Lower leg skin (tissue), 4 donors: ENCODE measurements around the gene BZW2. TPM values are rescaled to one million over a fixed set of nuclear protein-coding genes. Genes with fewer than 3 reads are reported as not detected.

Experiments
- DNase-seq, 2 donors: peaks; one replicate each; pipeline ENCODE4 v3.0.0-alpha.2; 2019; ENCODE audit warnings: low spot score in 2 of 2
- H3K4me3 ChIP-seq: fragments of 200-600 bp; sonication (generic); 2 replicates; pipeline ENCODE4 v1.5.1; 2017; ENCODE audit warnings: mild to moderate bottlenecking, low read depth; ENCODE audit not compliant: poor library complexity, severe bottlenecking
- CTCF ChIP-seq, 3 donors: fragments of 450-650 bp; IDR thresholded peaks; one replicate each; pipeline ENCODE4 v1.5.1; 2016; ENCODE audit warnings: antibody characterized with exemption in 3 of 3, mild to moderate bottlenecking in 3 of 3, moderate library complexity in 2 of 3
- POLR2A ChIP-seq, 2 donors: fragments of 450-650 bp; IDR thresholded peaks; one replicate each; pipeline ENCODE4 v1.6.1; 2016 to 2017; ENCODE audit warnings: antibody characterized with exemption in 2 of 2, mild to moderate bottlenecking in 1 of 2, moderate library complexity in 1 of 2
- WGBS, 2 donors: methylation state at CpG; one replicate each; pipeline ENCODE4 v1.1.5; 2018; 5-methylcytosine and 5-hydroxymethylcytosine counted together
- intact Hi-C: fragments of 100-400 bp; cut with DNase I; formaldehyde crosslinking; loops from one replicate; pipeline ENCODE4 v1.15.0; 2023; ENCODE audit warnings: low total_unique reads
- total RNA-seq, 4 donors: library from RNA; depleted of rRNA; stranded (reverse); fragments of >200 nt; gene quantifications; one replicate each; pipeline ENCODE4 v1.1.0, GENCODE V29; 2016

Gene BZW2
- total RNA-seq, 4 donors from 2014 or later = 51.3 to 82.2 (median 68.0) TPM

DNA sequence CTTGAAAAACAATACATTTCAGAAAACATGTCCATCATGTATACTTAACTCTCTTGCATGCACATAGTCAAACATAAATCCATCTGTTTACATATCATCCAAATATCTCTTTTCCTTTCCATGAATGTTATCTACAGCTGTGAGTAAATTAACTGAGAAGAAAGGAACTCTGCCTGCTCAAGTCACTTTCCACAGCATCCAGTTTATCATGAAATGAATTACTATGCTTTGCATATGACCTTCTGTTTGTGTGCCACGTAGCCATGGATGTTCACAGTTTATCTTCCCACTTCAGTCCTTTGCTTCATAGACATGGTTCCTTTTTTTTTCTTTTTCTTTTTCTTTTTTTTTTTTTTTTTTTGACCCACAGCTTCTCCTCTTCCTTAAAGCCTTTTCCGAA lies 39.6 kb downstream of the BZW2 start:
- TF ChIP-seq POLR2A (IDR thresholded peaks at IDR 0.05) (no peak), CTCF (IDR thresholded peaks at IDR 0.05) (no peak)
- no peak for DNase-seq
- H3K4me3 ChIP-seq = no peak overlapping the region
- intact Hi-C loops = no loop called here
- WGBS, 2 donors = 94 to 98% methylated on average over 2 of the region's 2 CpGs

GRCh38 chr7:16688249-16688648 lies 42.3 kb downstream of the BZW2 start:
- DNase-seq = no peak
- H3K4me3 ChIP-seq = no peak overlapping the region
- 81 to 91% methylated on average over 2 of the region's 2 CpGs for WGBS, 2 donors
- TF ChIP-seq CTCF (IDR thresholded peaks at IDR 0.05) = no peak
- TF ChIP-seq POLR2A (IDR thresholded peaks at IDR 0.05) = no peak
- intact Hi-C loops = no loop called here

DNA sequence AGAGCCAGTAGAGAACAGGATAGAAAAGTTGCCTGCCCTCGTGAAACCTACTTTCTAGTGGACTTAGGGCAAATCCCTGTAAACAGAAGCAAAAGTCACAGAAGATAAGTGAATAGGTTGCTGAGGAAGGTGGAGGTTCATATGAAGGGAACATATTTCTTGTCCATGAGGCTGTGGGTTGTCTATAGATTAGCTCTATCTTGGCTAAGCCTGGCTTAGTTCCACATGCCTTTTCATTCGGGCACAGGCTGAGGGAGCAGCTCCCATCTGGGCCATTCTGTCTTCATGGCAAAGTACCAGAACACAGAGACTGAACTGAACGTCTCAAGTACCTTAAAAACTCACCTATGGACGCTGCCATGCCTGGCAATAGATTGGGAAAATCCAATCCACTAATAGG lies 45.3 kb downstream of the BZW2 start:
- DNase-seq = no peak
- intact Hi-C loops = loop anchor here (10.0 kb wide), 1 partner anchor 224 kb away; no protein-coding TSS in a partner anchor
- H3K4me3 ChIP-seq = no peak overlapping the region
- whole genome bisulfite sequencing, 2 donors = 87 to 91% methylated on average over 4 of the region's 4 CpGs
- TF ChIP-seq POLR2A (IDR thresholded peaks at IDR 0.05) (no peak), CTCF (IDR thresholded peaks at IDR 0.05) (no peak)

DNA sequence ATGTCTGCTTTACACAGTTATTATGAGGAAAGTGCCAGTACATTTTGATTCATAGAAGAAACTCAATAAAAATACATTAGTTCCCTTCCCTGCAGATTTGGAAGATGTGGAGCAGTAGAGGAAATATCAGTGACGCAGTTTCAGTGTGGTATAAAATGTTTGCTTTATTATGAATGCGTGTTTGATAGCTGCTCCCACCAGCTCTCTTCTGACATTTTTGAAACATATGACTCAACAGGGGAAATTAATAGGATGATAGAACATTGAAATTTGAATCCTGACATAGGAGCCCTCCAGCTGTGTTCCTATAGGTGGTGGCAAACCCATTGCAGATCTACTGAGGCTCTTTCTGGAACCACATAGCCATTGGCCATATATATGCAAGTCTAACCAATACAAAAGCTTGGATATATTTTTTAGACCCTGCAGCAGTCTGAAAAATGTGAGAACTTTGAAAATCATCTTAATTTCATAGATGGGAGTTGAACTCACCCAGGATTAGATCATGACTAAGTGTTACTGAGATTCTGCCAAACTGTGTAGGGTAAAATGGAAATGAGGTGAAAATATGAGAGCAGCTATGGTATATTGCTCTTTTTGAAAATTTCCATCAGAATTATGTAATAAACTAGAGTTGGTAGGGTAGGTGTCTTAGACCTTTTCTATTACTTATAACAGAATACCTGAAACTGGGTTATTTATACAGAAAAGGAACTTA lies 47.8 kb downstream of the BZW2 start:
- no peak overlapping the region for H3K4me3 ChIP-seq
- WGBS, 2 donors = 95 to 99% methylated on average over 2 of the region's 2 CpGs
- intact Hi-C loops = loop anchor here (10.0 kb wide), 1 partner anchor 221 kb away; no protein-coding TSS in a partner anchor
- no peak for DNase-seq
- TF ChIP-seq POLR2A (IDR thresholded peaks at IDR 0.05) = no peak
- TF ChIP-seq CTCF (IDR thresholded peaks at IDR 0.05) = no peak

- intact Hi-C loops = loop anchor here (10.0 kb wide), 1 partner anchor 220 kb away; no protein-coding TSS in a partner anchor
- WGBS, 2 donors = 86 to 92% methylated on average over 6 of the region's 6 CpGs
- DNase-seq = no peak
- no peak for TF ChIP-seq CTCF (IDR thresholded peaks at IDR 0.05)
- no peak for TF ChIP-seq POLR2A (IDR thresholded peaks at IDR 0.05)
- H3K4me3 ChIP-seq = no peak overlapping the region
Observed at GRCh38 chr7:16694806-16695205, 48.8 kb downstream of the BZW2 start.
